K562 (cell line): ENCODE measurements around the gene ARHGEF16. TPM values are rescaled to one million over a fixed set of nuclear protein-coding genes. Genes with fewer than 3 reads are reported as not detected.
A peak's percentile ranks its signal among the peaks of the same experiment; 100 is the strongest.

ENCODE experiments used
- CHCHD3 ChIP-seq: fragments of 250-450 bp; sonication (Bioruptor Pico); IDR thresholded peaks from 2 replicates; pipeline ENCODE4 v2.1.2; 2022; ENCODE audit warnings: mild to moderate bottlenecking
- GABPB2 ChIP-seq: fragments of 250-450 bp; sonication (Bioruptor Pico); conservative IDR thresholded peaks from 2 replicates; pipeline ENCODE4 v1.5.1; 2021; ENCODE audit warnings: mild to moderate bottlenecking
- GMEB1 ChIP-seq: fragments of 250-450 bp; sonication (Bioruptor Pico); IDR thresholded peaks from 2 replicates; pipeline ENCODE4 v1.4.0; 2020; ENCODE audit warnings: mild to moderate bottlenecking
- HNRNPK ChIP-seq: fragments of 200-400 bp; formaldehyde crosslinking; IDR thresholded peaks from one replicate; pipeline ENCODE4 v1.6.1; 2018; ENCODE audit warnings: mild to moderate bottlenecking, low read depth, low read length; ENCODE audit not compliant: poor library complexity, severe bottlenecking
- MLX ChIP-seq, 2 experiments: fragments of 450-650 bp in 1 of 2; sonication (generic) in 1 of 2; formaldehyde crosslinking; conservative IDR thresholded peaks; 2 replicates each; pipeline versions ENCODE4 v1.4.0 to v1.8.1; 2020 to 2022; ENCODE audit warnings: mild to moderate bottlenecking in 1 of 2, missing genetic modification reagents in 1 of 2
- RBFOX2 ChIP-seq: fragments of 200-400 bp; formaldehyde crosslinking; IDR thresholded peaks from 2 replicates; pipeline ENCODE4 v1.6.1; 2017; ENCODE audit warnings: low read depth, mild to moderate bottlenecking, low read length, moderate library complexity
- SMARCE1 ChIP-seq: fragments of 450-650 bp; IDR thresholded peaks from 2 replicates; pipeline ENCODE4 v1.7.1; 2016; ENCODE audit warnings: mild to moderate bottlenecking
- SMC3 ChIP-seq: conservative IDR thresholded peaks from 2 replicates; pipeline ENCODE4 v1.6.1; 2011; ENCODE audit warnings: low read depth, low read length, improper control_type of control experiment; ENCODE audit not compliant: insufficient read depth
- UBTF ChIP-seq, 2 experiments: IDR thresholded peaks; 2 replicates each; pipeline ENCODE4 v1.6.1; 2012; ENCODE audit warnings: improper control_type of control experiment in 2 of 2, low read depth in 2 of 2, low read length in 2 of 2, borderline replicate concordance in 1 of 2
- ZNF212 ChIP-seq: fragments of 450-650 bp; formaldehyde crosslinking; IDR thresholded peaks from 2 replicates; pipeline ENCODE4 v1.4.0; 2020; ENCODE audit warnings: mild to moderate bottlenecking
- ZNF407 ChIP-seq: fragments of 450-650 bp; IDR thresholded peaks from 2 replicates; pipeline ENCODE4 v1.6.1; 2016; ENCODE audit warnings: low read depth
- polyA plus RNA-seq, 8 experiments: library from polyadenylated mRNA; depleted of rRNA in 4 of 8; stranded (reverse) in 5 of 8; unstranded in 3 of 8; fragments of >200 nt; fragmentation: Nextera tagmentation in 2 of 8; fragmentation: Illumina TruSeq in 1 of 8; extraction: Ambion mirVana in 2 of 8; extraction: Trizol in 1 of 8; gene quantifications; 2 replicates each; pipeline versions ENCODE4 v1.2.1 to v1.2.3, GENCODE V29; 2011 to 2014; ENCODE audit warnings: inconsistent platforms in 1 of 8, missing spikeins in 1 of 8
- total RNA-seq, 7 experiments: library from RNA; depleted of rRNA in 6 of 7; stranded (reverse); fragments of >200 nt in 6 of 7; fragmentation: Illumina TruSeq in 2 of 7; extraction: Trizol in 2 of 7; gene quantifications; 2 replicates each; pipeline versions ENCODE4 v1.2.1 to v1.2.3, GENCODE V29; 2011 to 2021; ENCODE audit warnings: low replicate concordance in 1 of 7

The ARHGEF16 gene
- total and polyA plus RNA-seq, 9 of the 15 experiments (the other 6 are each of a cell fraction or from before 2014, with no cell fraction given), result 0.15 to 1.2 (median 0.49) TPM; not detected in 2

GRCh38 chr1:3483801-3484444 is 29.5 kb downstream of the ARHGEF16 start (continued):
- no peak for TF ChIP-seq ZNF407
- TF ChIP-seq UBTF (IDR thresholded peaks at IDR 0.05; ENCODE audit: borderline replicate concordance in 1 of 2, low read depth in 2 of 2, low read length in 2 of 2), result 0 out of 4 replicates have a peak, but pooled peaks of 1 of the 2 experiments have one; percentile 31
- peak; percentile 89 for TF ChIP-seq SMC3
- TF ChIP-seq RBFOX2, result no peak
- TF ChIP-seq ZNF212 (CRISPR knock-in tag), result no peak
- TF ChIP-seq SMARCE1, result no peak
- TF ChIP-seq CHCHD3, result no peak
- TF ChIP-seq GMEB1 (CRISPR knock-in tag), result 0 out of 2 replicates have a peak, but pooled peaks have one; percentile 8
- no peak for TF ChIP-seq GABPB2 (CRISPR knock-in tag)
- TF ChIP-seq HNRNPK, result no peak
- TF ChIP-seq MLX (CRISPR knock-in tag; conservative IDR thresholded peaks at IDR 0.05), result no peak
